H9 (cell line): ENCODE data around the gene AP1B1. TPM values are rescaled to one million over a fixed set of nuclear protein-coding genes. Genes with fewer than 3 reads are reported as not detected.
A peak's percentile ranks its signal among the peaks of the same experiment; 100 is the strongest.

Experiments
- DNase-seq: peaks from one replicate; pipeline ENCODE4 v3.0.0-alpha.2; 2017
- H2AFZ ChIP-seq: one replicate; pipeline ENCODE4 v1.6.1; 2013; ENCODE audit warnings: mild to moderate bottlenecking, low read length, control low read depth, moderate library complexity
- H2AK5ac ChIP-seq: 2 replicates; pipeline ENCODE4 v1.6.1; 2013; ENCODE audit warnings: low read length, control low read depth, mixed read lengths; ENCODE audit not compliant: insufficient read length
- H2BK120ac ChIP-seq: one replicate; pipeline ENCODE4 v1.6.1; 2013; ENCODE audit warnings: low read depth, mild to moderate bottlenecking, low read length, control low read depth, inconsistent platforms; ENCODE audit not compliant: poor library complexity, severe bottlenecking
- H2BK12ac ChIP-seq: 2 replicates; pipeline ENCODE4 v1.6.1; 2013; ENCODE audit warnings: low read length, control low read depth, mixed read lengths, low read depth; ENCODE audit not compliant: insufficient read length
- H2BK15ac ChIP-seq: 2 replicates; pipeline ENCODE4 v1.6.1; 2013; ENCODE audit warnings: low read depth, low read length, control low read depth
- H2BK20ac ChIP-seq: one replicate; pipeline ENCODE4 v1.6.1; 2013; ENCODE audit warnings: low read depth, mild to moderate bottlenecking, low read length, control low read depth, inconsistent platforms; ENCODE audit not compliant: poor library complexity, severe bottlenecking
- H2BK5ac ChIP-seq: 2 replicates; pipeline ENCODE4 v1.6.1; 2013; ENCODE audit warnings: low read length, control low read depth, mixed read lengths; ENCODE audit not compliant: insufficient read length
- H3K14ac ChIP-seq: 2 replicates; pipeline ENCODE4 v1.6.1; 2013; ENCODE audit warnings: low read length, control low read depth; ENCODE audit not compliant: insufficient read depth
- H3K18ac ChIP-seq: 2 replicates; pipeline ENCODE4 v1.6.1; 2013; ENCODE audit warnings: low read depth, mild to moderate bottlenecking, mixed read lengths, low read length, control low read depth; ENCODE audit not compliant: insufficient read length
- H3K23ac ChIP-seq: 2 replicates; pipeline ENCODE4 v1.6.1; 2013; ENCODE audit warnings: low read length, control low read depth, mixed read lengths, low read depth; ENCODE audit not compliant: insufficient read length
- H3K23me2 ChIP-seq: 2 replicates; pipeline ENCODE4 v1.6.1; 2013; ENCODE audit warnings: low read depth, mild to moderate bottlenecking, mixed read lengths, low read length, control low read depth; ENCODE audit not compliant: insufficient read length, poor library complexity, severe bottlenecking
- H3K27ac ChIP-seq: 2 replicates; pipeline ENCODE4 v1.5.1; 2013; ENCODE audit warnings: low read length, control low read depth, mixed read lengths, low read depth; ENCODE audit not compliant: insufficient read length
- H3K27me3 ChIP-seq: 2 replicates; pipeline ENCODE4 v1.6.1; 2013; ENCODE audit warnings: low read length, control low read depth, inconsistent platforms; ENCODE audit not compliant: insufficient read depth
- H3K4ac ChIP-seq: 2 replicates; pipeline ENCODE4 v1.6.1; 2013; ENCODE audit warnings: low read depth, mild to moderate bottlenecking, control low read depth, inconsistent platforms, low read length, moderate library complexity
- H3K4me1 ChIP-seq: 2 replicates; pipeline ENCODE4 v1.6.1; 2013; ENCODE audit warnings: low read length, control low read depth, inconsistent platforms; ENCODE audit not compliant: insufficient read depth
- H3K4me2 ChIP-seq: 2 replicates; pipeline ENCODE4 v1.6.1; 2013; ENCODE audit warnings: low read length, control low read depth, mixed read lengths; ENCODE audit not compliant: insufficient read length, insufficient read depth
- H3K56ac ChIP-seq: 2 replicates; pipeline ENCODE4 v1.6.1; 2013; ENCODE audit warnings: low read depth, mild to moderate bottlenecking, mixed read lengths, low read length, control low read depth; ENCODE audit not compliant: insufficient read length
- H3K79me1 ChIP-seq: 2 replicates; pipeline ENCODE4 v1.6.1; 2013; ENCODE audit warnings: low read depth, mild to moderate bottlenecking, moderate library complexity, low read length, control low read depth, inconsistent platforms; ENCODE audit not compliant: insufficient read depth, poor library complexity, severe bottlenecking
- H3K79me2 ChIP-seq: 2 replicates; pipeline ENCODE4 v1.6.1; 2013; ENCODE audit warnings: low read length, control low read depth, inconsistent platforms; ENCODE audit not compliant: insufficient read depth
- H3K9ac ChIP-seq: 2 replicates; pipeline ENCODE4 v1.6.1; 2013; ENCODE audit warnings: low read length, control low read depth, mixed read lengths; ENCODE audit not compliant: insufficient read length; ENCODE audit errors: extremely low read depth
- H3K9me3 ChIP-seq: one replicate; pipeline ENCODE4 v1.6.1; 2013; ENCODE audit warnings: low read depth, low read length, inconsistent platforms; ENCODE audit not compliant: control insufficient read depth
- H3T11ph ChIP-seq: one replicate; pipeline ENCODE4 v1.6.1; 2013; ENCODE audit warnings: mild to moderate bottlenecking, low read length, control low read depth, inconsistent platforms
- H4K20me1 ChIP-seq: one replicate; pipeline ENCODE4 v1.6.1; 2013; ENCODE audit not compliant: control insufficient read depth, insufficient read length, insufficient read depth
- H4K5ac ChIP-seq: 2 replicates; pipeline ENCODE4 v1.6.1; 2013; ENCODE audit warnings: low read depth, mild to moderate bottlenecking, mixed read lengths, low read length, control low read depth; ENCODE audit not compliant: insufficient read length
- H4K8ac ChIP-seq: replicated peaks from 2 replicates; pipeline ENCODE4 v1.6.1; 2013; ENCODE audit warnings: low read length, control low read depth, mixed read lengths, low read depth; ENCODE audit not compliant: insufficient read length
- H4K91ac ChIP-seq: 2 replicates; pipeline ENCODE4 v1.6.1; 2013; ENCODE audit warnings: low read depth, mild to moderate bottlenecking, moderate library complexity, mixed read lengths, low read length, control low read depth; ENCODE audit not compliant: insufficient read length
- H3K27ac Mint-ChIP-seq, 3 experiments: 2 replicates in 2 of 3; 3 replicates in 1 of 3; pipeline ENCODE4 v1.8.0; 2020 to 2021; ENCODE audit warnings: mixed read lengths in 3 of 3, mild to moderate bottlenecking in 1 of 3, moderate library complexity in 1 of 3
- H3K27me3 Mint-ChIP-seq: 2 replicates; pipeline ENCODE4 v1.8.0; 2021; ENCODE audit warnings: low read depth, mild to moderate bottlenecking, moderate library complexity, mixed read lengths
- H3K36me3 Mint-ChIP-seq, 3 experiments: 2 replicates in 2 of 3; 3 replicates in 1 of 3; pipeline ENCODE4 v1.8.0; 2020 to 2021; ENCODE audit warnings: low read depth in 3 of 3, mixed read lengths in 3 of 3; ENCODE audit not compliant: insufficient read depth in 1 of 3
- H3K4me1 Mint-ChIP-seq, 2 experiments: 2 replicates each; pipeline ENCODE4 v1.8.0; 2020; ENCODE audit warnings: mixed read lengths in 2 of 2
- H3K4me3 Mint-ChIP-seq, 2 experiments: 2 replicates in 1 of 2; 3 replicates in 1 of 2; pipeline ENCODE4 v1.8.0; 2020 to 2021; ENCODE audit warnings: mild to moderate bottlenecking in 2 of 2, mixed read lengths in 2 of 2, moderate library complexity in 1 of 2
- H3K9me3 Mint-ChIP-seq, 2 experiments: 2 replicates in 1 of 2; 3 replicates in 1 of 2; pipeline ENCODE4 v1.8.0; 2020; ENCODE audit warnings: mild to moderate bottlenecking in 2 of 2, mixed read lengths in 2 of 2, moderate library complexity in 1 of 2
- WGBS: extraction: QIAGEN DNeasy Blood & Tissue Kit; methylation state at CpG from one replicate; pipeline ENCODE4 v1.1.7; 2013; ENCODE audit warnings: missing lambda C conversion rate, low lambda C conversion rate, mixed read lengths; ENCODE audit not compliant: insufficient read length; ENCODE audit errors: extremely low coverage; 5-methylcytosine and 5-hydroxymethylcytosine counted together
- total RNA-seq: library from RNA; stranded (reverse); gene quantifications from 2 replicates; pipeline ENCODE4 v1.2.1, GENCODE V29; 2021
- TF ChIP-seq, protein P1 (sequence below): fragments of 200-600 bp; sonication (generic); conservative IDR thresholded peaks from 3 replicates; pipeline ENCODE4 v1.8.0; 2021; ENCODE audit warnings: antibody characterized with exemption, mild to moderate bottlenecking

AP1B1 gene
- total RNA-seq, 1 experiment from 2014 or later: 64.0 TPM

DNA sequence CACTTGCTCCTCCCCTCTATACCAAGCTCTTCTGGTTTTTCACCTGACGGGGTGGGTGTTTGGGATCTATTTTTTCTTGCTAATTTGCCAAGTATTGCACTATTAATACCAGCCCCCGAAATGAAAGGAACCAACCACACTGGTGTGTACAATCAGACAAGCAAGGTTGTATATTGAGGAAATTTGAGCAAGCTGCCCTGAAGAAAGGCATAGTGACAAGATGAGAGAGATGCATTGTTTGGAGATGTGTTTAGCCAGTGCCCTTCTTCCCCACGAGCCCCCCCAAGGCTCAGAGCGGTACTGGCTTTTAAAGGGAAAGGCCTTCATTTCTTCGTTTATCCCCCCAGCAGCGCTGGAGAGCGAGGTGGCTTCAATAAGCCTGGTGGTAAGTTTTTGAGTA is 97.2 kb downstream of the AP1B1 start:
- Histone ChIP-seq H3K14ac (no peak overlapping the region), H4K5ac (no peak overlapping the region)
- no peak overlapping the region for H3K4me3 Mint-ChIP-seq

More for the DNA sequence above, 97.2 kb downstream of the AP1B1 start:
- WGBS: no CpG with 5 or more reads among the region's 7 CpGs
- no peak overlapping the region for H3K18ac ChIP-seq
- H3K9me3 ChIP-seq: no peaks in the 10 kb centered on the region
- no peaks in the 10 kb centered on the region for H3K79me2 ChIP-seq
- H3K27ac Mint-ChIP-seq: peak overlapping the region in 2 of 3 experiments; percentile 9 to 64; a peak in 2 of 7 replicates
- H3K56ac ChIP-seq: no peak overlapping the region
- no peak overlapping the region for H3K4me2 ChIP-seq
- no peaks in the 10 kb centered on the region for H4K20me1 ChIP-seq
- no peaks in the 10 kb centered on the region for H3K4me1 ChIP-seq
- H3K27me3 ChIP-seq: no peaks in the 10 kb centered on the region
- no peaks in the 10 kb centered on the region for H3K9me3 Mint-ChIP-seq
- H4K8ac ChIP-seq: no peak overlapping the region
- peaks cover 0 to 7% of the 10 kb centered on the region in 2 experiments; a peak in 1 of 4 replicates for H3K4me1 Mint-ChIP-seq
- H4K91ac ChIP-seq: no peak overlapping the region
- TF ChIP-seq, protein P1, sequence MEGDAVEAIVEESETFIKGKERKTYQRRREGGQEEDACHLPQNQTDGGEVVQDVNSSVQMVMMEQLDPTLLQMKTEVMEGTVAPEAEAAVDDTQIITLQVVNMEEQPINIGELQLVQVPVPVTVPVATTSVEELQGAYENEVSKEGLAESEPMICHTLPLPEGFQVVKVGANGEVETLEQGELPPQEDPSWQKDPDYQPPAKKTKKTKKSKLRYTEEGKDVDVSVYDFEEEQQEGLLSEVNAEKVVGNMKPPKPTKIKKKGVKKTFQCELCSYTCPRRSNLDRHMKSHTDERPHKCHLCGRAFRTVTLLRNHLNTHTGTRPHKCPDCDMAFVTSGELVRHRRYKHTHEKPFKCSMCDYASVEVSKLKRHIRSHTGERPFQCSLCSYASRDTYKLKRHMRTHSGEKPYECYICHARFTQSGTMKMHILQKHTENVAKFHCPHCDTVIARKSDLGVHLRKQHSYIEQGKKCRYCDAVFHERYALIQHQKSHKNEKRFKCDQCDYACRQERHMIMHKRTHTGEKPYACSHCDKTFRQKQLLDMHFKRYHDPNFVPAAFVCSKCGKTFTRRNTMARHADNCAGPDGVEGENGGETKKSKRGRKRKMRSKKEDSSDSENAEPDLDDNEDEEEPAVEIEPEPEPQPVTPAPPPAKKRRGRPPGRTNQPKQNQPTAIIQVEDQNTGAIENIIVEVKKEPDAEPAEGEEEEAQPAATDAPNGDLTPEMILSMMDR: 0 out of 3 replicates have a peak, but pooled peaks have one; percentile 21
- H2BK5ac ChIP-seq: no peak overlapping the region
- H3K23ac ChIP-seq: no peak overlapping the region
- DNase-seq: no peak
- H2AK5ac ChIP-seq: no peak overlapping the region
- no peak overlapping the region for H3T11ph ChIP-seq
- H2AFZ ChIP-seq: no peak overlapping the region
- no peaks in the 10 kb centered on the region for H3K79me1 ChIP-seq
- no peak overlapping the region for H2BK20ac ChIP-seq
- H3K23me2 ChIP-seq: no peaks in the 10 kb centered on the region
- no peaks in the 10 kb centered on the region for H3K27me3 Mint-ChIP-seq
- no peak overlapping the region for H3K27ac ChIP-seq
- H3K36me3 Mint-ChIP-seq: peaks cover 69 to 99% (median 96%) of the 10 kb centered on the region in 3 experiments
- no peak overlapping the region for H2BK12ac ChIP-seq
- no peak overlapping the region for H2BK120ac ChIP-seq
- H3K4ac ChIP-seq: no peak overlapping the region
- no peak overlapping the region for H3K9ac ChIP-seq
- H2BK15ac ChIP-seq: no peak overlapping the region
